HepG2 (cell line): ENCODE measurements around the gene CLIC1. TPM values are rescaled to one million over a fixed set of nuclear protein-coding genes. Genes with fewer than 3 reads are reported as not detected.

Experiments used
- AHR ChIP-seq: IDR thresholded peaks from 2 replicates; pipeline ENCODE4 v1.6.1; 2018; ENCODE audit warnings: missing genetic modification reagents, missing compliant biosample characterization
- FOXK2 ChIP-seq: fragments of 450-650 bp; IDR thresholded peaks from 2 replicates; pipeline ENCODE4 v1.6.1; 2016
- HDAC2 ChIP-seq: sonication (generic); formaldehyde crosslinking; IDR thresholded peaks from 2 replicates; pipeline ENCODE4 v1.4.0; 2020; ENCODE audit warnings: missing genetic modification reagents
- HIC2 ChIP-seq: sonication (generic); formaldehyde crosslinking; IDR thresholded peaks from 2 replicates; pipeline ENCODE4 v1.9.0; 2022; ENCODE audit warnings: low read depth, missing genetic modification reagents
- HOXD1 ChIP-seq: sonication (generic); formaldehyde crosslinking; IDR thresholded peaks from 2 replicates; pipeline ENCODE4 v1.5.0; 2020; ENCODE audit warnings: missing genetic modification reagents
- IRF2 ChIP-seq: IDR thresholded peaks from 2 replicates; pipeline ENCODE4 v1.6.1; 2018; ENCODE audit warnings: missing genetic modification reagents, missing compliant biosample characterization
- MEF2D ChIP-seq: sonication (generic); formaldehyde crosslinking; IDR thresholded peaks from 2 replicates; pipeline ENCODE4 v1.5.1; 2020; ENCODE audit warnings: mild to moderate bottlenecking, missing genetic modification reagents
- RFXAP ChIP-seq: sonication (generic); formaldehyde crosslinking; IDR thresholded peaks from 2 replicates; pipeline ENCODE4 v1.4.0; 2020; ENCODE audit warnings: missing genetic modification reagents, borderline replicate concordance
- SMYD3 ChIP-seq: sonication (generic); formaldehyde crosslinking; IDR thresholded peaks from 2 replicates; pipeline ENCODE4 v1.8.1; 2023; ENCODE audit warnings: mild to moderate bottlenecking, missing genetic modification reagents
- SNRNP70 ChIP-seq: fragments of 200-400 bp; formaldehyde crosslinking; IDR thresholded peaks from 2 replicates; pipeline ENCODE4 v1.6.1; 2017; ENCODE audit warnings: mild to moderate bottlenecking, low read depth, low read length, moderate library complexity
- SRSF4 ChIP-seq: fragments of 200-400 bp; formaldehyde crosslinking; IDR thresholded peaks from one replicate; pipeline ENCODE4 v1.6.1; 2018; ENCODE audit warnings: mild to moderate bottlenecking, low read depth, low read length, moderate library complexity; ENCODE audit not compliant: poor library complexity, severe bottlenecking
- ZBTB3 ChIP-seq: sonication (generic); formaldehyde crosslinking; IDR thresholded peaks from 2 replicates; pipeline ENCODE4 v1.4.0; 2020; ENCODE audit warnings: low read depth, mild to moderate bottlenecking, moderate library complexity, missing genetic modification reagents, borderline replicate concordance
- ZEB1 ChIP-seq: IDR thresholded peaks from 2 replicates; pipeline ENCODE4 v1.6.1; 2012; ENCODE audit warnings: mild to moderate bottlenecking, low read depth, inconsistent platforms; ENCODE audit not compliant: insufficient replicate concordance
- ZFP36 ChIP-seq: fragments of 150-350 bp; IDR thresholded peaks from 2 replicates; pipeline ENCODE4 v1.6.1; 2018; ENCODE audit warnings: borderline replicate concordance, low read length, low read depth; ENCODE audit not compliant: partially characterized antibody
- ZNF251 ChIP-seq: sonication (generic); formaldehyde crosslinking; IDR thresholded peaks from 2 replicates; pipeline ENCODE4 v1.9.0; 2021; ENCODE audit warnings: mild to moderate bottlenecking, missing genetic modification reagents
- ZNF44 ChIP-seq: sonication (generic); formaldehyde crosslinking; IDR thresholded peaks from 2 replicates; pipeline ENCODE4 v1.5.1; 2020; ENCODE audit warnings: mild to moderate bottlenecking, missing genetic modification reagents
- ZNF720 ChIP-seq: sonication (generic); formaldehyde crosslinking; IDR thresholded peaks from 2 replicates; pipeline ENCODE4 v1.4.0; 2020; ENCODE audit warnings: missing genetic modification reagents
- ZNF816 ChIP-seq: sonication (generic); formaldehyde crosslinking; IDR thresholded peaks from 2 replicates; pipeline ENCODE4 v1.8.0; 2022; ENCODE audit warnings: missing genetic modification reagents, mild to moderate bottlenecking, borderline replicate concordance
- ZSCAN12 ChIP-seq: sonication (generic); formaldehyde crosslinking; IDR thresholded peaks from 2 replicates; pipeline ENCODE4 v1.9.0; 2021; ENCODE audit warnings: mild to moderate bottlenecking, missing genetic modification reagents
- polyA plus RNA-seq, 8 experiments: library from polyadenylated mRNA; depleted of rRNA in 3 of 8; stranded (reverse) in 7 of 8; unstranded in 1 of 8; fragments of >200 nt; fragmentation: Illumina TruSeq in 4 of 8; extraction: Trizol in 4 of 8; gene quantifications; 2 replicates each; pipeline versions ENCODE4 v1.2.1 to v1.2.3, GENCODE V29; 2011 to 2016; ENCODE audit warnings: low read depth in 4 of 8, missing spikeins in 1 of 8, mixed read lengths in 1 of 8; ENCODE audit not compliant: insufficient read depth in 1 of 8
- total RNA-seq, 5 experiments: library from RNA; depleted of rRNA; stranded (reverse); fragments of >200 nt; fragmentation: Illumina TruSeq; extraction: Trizol; gene quantifications; 2 replicates each; pipeline ENCODE4 v1.2.3, GENCODE V29; 2016; ENCODE audit warnings: low read depth in 1 of 5
- TF ChIP-seq, protein P1 (sequence below): sonication (generic); formaldehyde crosslinking; IDR thresholded peaks from 2 replicates; pipeline ENCODE4 v1.8.0; 2022; ENCODE audit warnings: missing genetic modification reagents, mild to moderate bottlenecking, inconsistent platforms, borderline replicate concordance
- TF ChIP-seq, protein P2 (sequence below): sonication (generic); formaldehyde crosslinking; conservative IDR thresholded peaks from 2 replicates; pipeline ENCODE4 v1.8.0; 2022; ENCODE audit warnings: mild to moderate bottlenecking, moderate library complexity, missing genetic modification reagents
- TF ChIP-seq, protein P3 (sequence below): sonication (generic); formaldehyde crosslinking; IDR thresholded peaks from 2 replicates; pipeline ENCODE4 v1.8.0; 2022; ENCODE audit warnings: mild to moderate bottlenecking, missing genetic modification reagents, moderate library complexity

CLIC1 gene
- total and polyA plus RNA-seq, 2 of the 13 experiments (the other 11 are each of a cell fraction or from before 2014, with no cell fraction given) = 602 to 891 TPM

DNA sequence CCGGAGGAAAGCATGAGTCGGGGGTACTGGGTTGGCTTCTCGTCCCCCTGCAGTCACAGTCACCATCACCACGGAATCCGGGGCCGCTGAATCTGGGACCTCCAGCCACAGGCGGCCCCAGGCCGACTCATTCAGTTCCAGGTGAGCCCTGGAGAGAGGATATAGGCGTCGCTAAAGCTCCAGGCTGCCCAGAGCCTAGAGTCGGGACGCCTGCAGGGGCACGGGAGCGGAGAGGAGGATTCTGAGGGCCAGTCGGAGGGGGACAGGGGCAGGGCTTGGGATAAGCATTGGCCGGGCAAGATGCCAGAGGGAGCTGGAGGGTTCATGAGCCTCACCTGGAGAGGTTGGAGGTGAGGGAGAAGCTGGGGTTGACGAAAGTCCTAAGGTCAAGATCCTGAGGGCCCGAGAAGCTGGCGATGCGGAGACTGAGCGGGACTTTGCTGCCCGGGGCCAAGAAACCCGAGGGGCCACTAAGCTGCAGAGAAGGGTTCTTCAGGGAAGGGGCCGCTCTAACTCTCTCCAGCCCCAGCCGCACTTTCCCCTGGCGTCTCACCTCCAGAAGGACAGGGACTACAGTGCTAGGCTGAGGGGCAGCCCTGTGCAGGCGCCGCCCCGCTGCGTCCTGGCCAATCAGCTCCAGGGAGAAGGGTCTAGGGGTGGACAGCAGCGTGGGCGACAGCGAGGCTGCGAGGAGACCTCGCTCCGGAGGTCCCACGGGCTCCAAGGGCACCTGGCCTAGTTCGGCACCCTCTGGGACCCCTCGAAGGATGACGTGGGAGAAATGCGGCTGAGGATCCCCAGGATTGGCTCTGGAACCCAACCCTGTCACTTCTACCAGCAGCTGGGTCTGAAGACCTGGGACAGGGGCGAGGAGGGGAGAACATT is 29.8 kb upstream of the CLIC1 start (continued):
- TF ChIP-seq ZNF720 (CRISPR knock-in tag) (no peak), IRF2 (CRISPR knock-in tag) (no peak; the same call in 1 of the 2 replicates), ZNF251 (CRISPR knock-in tag) (no peak), SNRNP70 (no peak), ZNF44 (CRISPR knock-in tag) (no peak), ZFP36 (no peak), AHR (0 out of 2 replicates have a peak, but pooled peaks have one; percentile 10), ZBTB3 (no peak), MEF2D (peak; percentile 59; the same call in 1 of the 2 replicates), HOXD1 (CRISPR knock-in tag) (0 out of 2 replicates have a peak, but pooled peaks have one; percentile 48), FOXK2 (no peak), RFXAP (CRISPR knock-in tag) (0 out of 2 replicates have a peak, but pooled peaks have one; percentile 35), SRSF4 (no peak), SMYD3 (CRISPR knock-in tag) (no peak), HIC2 (CRISPR knock-in tag) (peak; percentile 72), ZEB1 (peak; percentile 47), ZSCAN12 (no peak), ZNF816 (CRISPR knock-in tag) (no peak), HDAC2 (CRISPR knock-in tag) (0 out of 2 replicates have a peak, but pooled peaks have one; percentile 46)
- TF ChIP-seq, protein P1, sequence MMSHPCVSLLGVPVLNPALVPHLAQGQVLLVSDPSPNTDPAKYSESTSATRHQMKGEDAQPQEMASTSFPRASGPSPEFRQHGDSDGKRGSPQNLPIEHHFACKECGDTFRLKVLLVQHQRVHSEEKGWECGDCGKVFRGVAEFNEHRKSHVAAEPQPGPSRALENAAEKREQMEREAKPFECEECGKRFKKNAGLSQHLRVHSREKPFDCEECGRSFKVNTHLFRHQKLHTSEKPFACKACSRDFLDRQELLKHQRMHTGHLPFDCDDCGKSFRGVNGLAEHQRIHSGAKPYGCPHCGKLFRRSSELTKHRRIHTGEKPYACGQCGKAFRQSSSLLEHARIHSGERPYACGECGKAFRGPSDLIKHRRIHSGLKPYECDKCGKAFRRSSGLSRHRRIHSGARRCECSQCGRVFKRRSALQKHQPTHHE = peak; percentile 47; the same call in 1 of the 2 replicates
- TF ChIP-seq, protein P2, sequence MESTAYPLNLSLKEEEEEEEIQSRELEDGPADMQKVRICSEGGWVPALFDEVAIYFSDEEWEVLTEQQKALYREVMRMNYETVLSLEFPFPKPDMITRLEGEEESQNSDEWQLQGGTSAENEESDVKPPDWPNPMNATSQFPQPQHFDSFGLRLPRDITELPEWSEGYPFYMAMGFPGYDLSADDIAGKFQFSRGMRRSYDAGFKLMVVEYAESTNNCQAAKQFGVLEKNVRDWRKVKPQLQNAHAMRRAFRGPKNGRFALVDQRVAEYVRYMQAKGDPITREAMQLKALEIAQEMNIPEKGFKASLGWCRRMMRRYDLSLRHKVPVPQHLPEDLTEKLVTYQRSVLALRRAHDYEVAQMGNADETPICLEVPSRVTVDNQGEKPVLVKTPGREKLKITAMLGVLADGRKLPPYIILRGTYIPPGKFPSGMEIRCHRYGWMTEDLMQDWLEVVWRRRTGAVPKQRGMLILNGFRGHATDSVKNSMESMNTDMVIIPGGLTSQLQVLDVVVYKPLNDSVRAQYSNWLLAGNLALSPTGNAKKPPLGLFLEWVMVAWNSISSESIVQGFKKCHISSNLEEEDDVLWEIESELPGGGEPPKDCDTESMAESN (CRISPR knock-in tag) = 0 out of 2 replicates have a peak, but pooled peaks have one; percentile 82
- TF ChIP-seq, protein P3, sequence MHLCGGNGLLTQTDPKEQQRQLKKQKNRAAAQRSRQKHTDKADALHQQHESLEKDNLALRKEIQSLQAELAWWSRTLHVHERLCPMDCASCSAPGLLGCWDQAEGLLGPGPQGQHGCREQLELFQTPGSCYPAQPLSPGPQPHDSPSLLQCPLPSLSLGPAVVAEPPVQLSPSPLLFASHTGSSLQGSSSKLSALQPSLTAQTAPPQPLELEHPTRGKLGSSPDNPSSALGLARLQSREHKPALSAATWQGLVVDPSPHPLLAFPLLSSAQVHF (CRISPR knock-in tag) = 0 out of 2 replicates have a peak, but pooled peaks have one; percentile 33
